ENCODE results near the gene SLC7A11.

Gene SLC7A11

GRCh38 chr4:138161351-138161750 lies 80.8 kb downstream of the SLC7A11 start:
- no peak for DNase-seq (ENCODE audit: low read depth)

- DNase-seq (ENCODE audit: low read depth): no peak
These were observed 83.3 kb downstream of the SLC7A11 start for GRCh38 chr4:138158746-138159297.

GRCh38 chr4:138140879-138141278 lies 101.3 kb downstream of the SLC7A11 start:
- DNase-seq (ENCODE audit: low read depth): no peak

- no peak for DNase-seq (ENCODE audit: low read depth)
These were observed 103.4 kb downstream of the SLC7A11 start for GRCh38 chr4:138138774-138139173.

GRCh38 chr4:138135610-138136009 lies 106.5 kb downstream of the SLC7A11 start:
- DNase-seq (ENCODE audit: low read depth): no peak

- DNase-seq (ENCODE audit: low read depth): no peak
These were observed 123.9 kb downstream of the SLC7A11 start for GRCh38 chr4:138118270-138118669.

- no peak for DNase-seq (ENCODE audit: low read depth)
These were observed 127.1 kb downstream of the SLC7A11 start for GRCh38 chr4:138115053-138115452.

GRCh38 chr4:138114434-138114833 lies 127.7 kb downstream of the SLC7A11 start:
- no peak for DNase-seq (ENCODE audit: low read depth)

Measured in activated T-cell treated with anti-CD3 and anti-CD28 coated beads for 1 hour (primary cell).